Prostate gland (tissue), 2 donors: Measurements from ENCODE around the gene MAD1L1.

Experiments
- POLR2A ChIP-seq: fragments of 450-650 bp; IDR thresholded peaks from one replicate; pipeline ENCODE4 v1.6.1; 2016; ENCODE audit warnings: antibody characterized with exemption, mild to moderate bottlenecking
- TF ChIP-seq, protein P1 (sequence below), 4 experiments: fragments of 200-600 bp in 2 of 4; fragments of 450-650 bp in 2 of 4; sonication (generic) in 2 of 4; IDR thresholded peaks; 1 replicate in 3 of 4; 2 replicates in 1 of 4; pipeline ENCODE4 v1.5.1; 2016 to 2019; ENCODE audit warnings: antibody characterized with exemption in 4 of 4, mild to moderate bottlenecking in 2 of 4, moderate library complexity in 2 of 4

DNA sequence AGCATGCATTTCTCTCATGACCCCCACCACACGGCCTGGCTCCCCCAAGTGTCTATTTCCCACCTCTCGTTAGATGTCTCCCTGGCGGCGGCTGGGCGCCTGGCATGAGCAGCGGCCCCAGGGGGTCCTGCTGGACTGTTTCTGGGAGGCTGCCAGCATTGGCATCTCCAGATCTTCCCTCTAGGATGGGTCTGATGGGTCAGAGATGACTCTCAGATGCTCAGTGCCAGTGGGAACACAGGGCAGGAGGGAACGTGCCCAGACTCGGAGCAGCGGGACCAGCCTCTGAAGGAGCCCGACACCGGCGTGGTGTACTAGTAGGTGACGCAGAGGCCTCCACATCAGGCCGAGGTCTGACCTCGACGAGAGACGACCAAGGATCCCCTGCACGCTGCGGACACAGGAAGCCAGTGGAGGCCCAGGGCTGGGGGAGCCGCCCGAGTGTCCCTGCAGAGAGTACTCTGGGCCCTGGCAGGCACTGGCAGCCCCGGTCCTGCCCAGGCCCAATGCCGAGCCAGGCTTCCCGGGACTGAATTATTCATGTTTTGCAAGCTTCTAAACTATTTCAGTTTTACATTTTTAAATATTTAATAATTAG lies 323.8 kb downstream of the MAD1L1 start:
- TF ChIP-seq, protein P1, sequence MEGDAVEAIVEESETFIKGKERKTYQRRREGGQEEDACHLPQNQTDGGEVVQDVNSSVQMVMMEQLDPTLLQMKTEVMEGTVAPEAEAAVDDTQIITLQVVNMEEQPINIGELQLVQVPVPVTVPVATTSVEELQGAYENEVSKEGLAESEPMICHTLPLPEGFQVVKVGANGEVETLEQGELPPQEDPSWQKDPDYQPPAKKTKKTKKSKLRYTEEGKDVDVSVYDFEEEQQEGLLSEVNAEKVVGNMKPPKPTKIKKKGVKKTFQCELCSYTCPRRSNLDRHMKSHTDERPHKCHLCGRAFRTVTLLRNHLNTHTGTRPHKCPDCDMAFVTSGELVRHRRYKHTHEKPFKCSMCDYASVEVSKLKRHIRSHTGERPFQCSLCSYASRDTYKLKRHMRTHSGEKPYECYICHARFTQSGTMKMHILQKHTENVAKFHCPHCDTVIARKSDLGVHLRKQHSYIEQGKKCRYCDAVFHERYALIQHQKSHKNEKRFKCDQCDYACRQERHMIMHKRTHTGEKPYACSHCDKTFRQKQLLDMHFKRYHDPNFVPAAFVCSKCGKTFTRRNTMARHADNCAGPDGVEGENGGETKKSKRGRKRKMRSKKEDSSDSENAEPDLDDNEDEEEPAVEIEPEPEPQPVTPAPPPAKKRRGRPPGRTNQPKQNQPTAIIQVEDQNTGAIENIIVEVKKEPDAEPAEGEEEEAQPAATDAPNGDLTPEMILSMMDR (IDR thresholded peaks at IDR 0.05) = no peak
- no peak for TF ChIP-seq POLR2A
